Neural progenitor cell (in vitro differentiated cells): ENCODE measurements around the gene DNAJB12. TPM values are rescaled to one million over a fixed set of nuclear protein-coding genes. Genes with fewer than 3 reads are reported as not detected.
A peak's percentile ranks its signal among the peaks of the same experiment; 100 is the strongest.

Source experiments
- DNase-seq: peaks from one replicate; pipeline ENCODE4 v3.0.0-alpha.2; 2016; ENCODE audit warnings: low spot score
- H2AFZ ChIP-seq: fragments of 200-600 bp; sonication (generic); replicated peaks from 2 replicates; pipeline ENCODE4 v1.6.1; 2016; ENCODE audit warnings: antibody characterized with exemption
- H3F3A ChIP-seq: fragments of 200-600 bp; sonication (generic); 2 replicates; pipeline ENCODE4 v1.6.1; 2016; ENCODE audit warnings: antibody characterized with exemption, low read depth
- H3K27ac ChIP-seq: fragments of 200-600 bp; sonication (generic); 2 replicates; pipeline ENCODE4 v1.5.1; 2016; ENCODE audit warnings: mild to moderate bottlenecking
- H3K27me3 ChIP-seq: fragments of 200-600 bp; sonication (generic); 2 replicates; pipeline ENCODE4 v1.6.1; 2016; ENCODE audit warnings: mild to moderate bottlenecking, moderate library complexity
- H3K36me3 ChIP-seq: fragments of 200-600 bp; sonication (generic); 2 replicates; pipeline ENCODE4 v1.5.1; 2016
- H3K4me1 ChIP-seq: fragments of 200-600 bp; sonication (generic); 2 replicates; pipeline ENCODE4 v1.6.1; 2016; ENCODE audit warnings: mixed run types
- H3K4me2 ChIP-seq: fragments of 200-600 bp; sonication (generic); 2 replicates; pipeline ENCODE4 v1.6.1; 2016
- H3K4me3 ChIP-seq: fragments of 200-600 bp; sonication (generic); 2 replicates; pipeline ENCODE4 v1.5.1; 2016
- H3K79me2 ChIP-seq: fragments of 200-600 bp; sonication (generic); 2 replicates; pipeline ENCODE4 v1.6.1; 2016; ENCODE audit warnings: low read depth
- H3K9ac ChIP-seq: fragments of 200-600 bp; sonication (generic); 2 replicates; pipeline ENCODE4 v1.6.1; 2016
- H3K9me3 ChIP-seq: fragments of 200-600 bp; sonication (generic); 2 replicates; pipeline ENCODE4 v1.5.1; 2016; ENCODE audit warnings: low read depth
- H4K20me1 ChIP-seq: fragments of 200-600 bp; sonication (generic); 2 replicates; pipeline ENCODE4 v1.6.1; 2016; ENCODE audit warnings: low read depth
- H3K27ac Mint-ChIP-seq: 3 replicates; pipeline ENCODE4 v1.8.0; 2021; ENCODE audit warnings: mixed read lengths
- H3K27me3 Mint-ChIP-seq: 2 replicates; pipeline ENCODE4 v1.8.0; 2022; ENCODE audit warnings: low read depth, mild to moderate bottlenecking, inconsistent platforms, moderate library complexity, mixed read lengths; ENCODE audit not compliant: insufficient read depth
- H3K36me3 Mint-ChIP-seq: 3 replicates; pipeline ENCODE4 v1.8.0; 2021; ENCODE audit warnings: mixed read lengths
- H3K4me1 Mint-ChIP-seq: 3 replicates; pipeline ENCODE4 v1.8.0; 2021; ENCODE audit warnings: mixed read lengths
- H3K4me3 Mint-ChIP-seq: 3 replicates; pipeline ENCODE4 v1.8.0; 2021; ENCODE audit warnings: mild to moderate bottlenecking, moderate library complexity, mixed read lengths
- H3K9me3 Mint-ChIP-seq: 3 replicates; pipeline ENCODE4 v1.8.0; 2020; ENCODE audit warnings: mixed read lengths
- EZH2 ChIP-seq: fragments of 200-600 bp; sonication (generic); IDR thresholded peaks from 2 replicates; pipeline ENCODE4 v1.6.1; 2017; ENCODE audit warnings: antibody characterized with exemption, mild to moderate bottlenecking, moderate library complexity
- EZH2phosphoT487 ChIP-seq: fragments of 200-600 bp; sonication (generic); IDR thresholded peaks from 2 replicates; pipeline ENCODE4 v1.6.1; 2017; ENCODE audit warnings: antibody characterized with exemption
- total RNA-seq: library from RNA; depleted of rRNA; stranded (reverse); fragments of >200 nt; gene quantifications from 2 replicates; pipeline ENCODE4 v1.2.3, GENCODE V29; 2015; ENCODE audit warnings: low replicate concordance
- TF ChIP-seq, protein P1 (sequence below): fragments of 200-600 bp; sonication (generic); IDR thresholded peaks from 2 replicates; pipeline ENCODE4 v1.5.1; 2017; ENCODE audit warnings: antibody characterized with exemption, mild to moderate bottlenecking

Gene DNAJB12
- total RNA-seq, 1 donor from 2014 or later, result 8.8 TPM

DNA sequence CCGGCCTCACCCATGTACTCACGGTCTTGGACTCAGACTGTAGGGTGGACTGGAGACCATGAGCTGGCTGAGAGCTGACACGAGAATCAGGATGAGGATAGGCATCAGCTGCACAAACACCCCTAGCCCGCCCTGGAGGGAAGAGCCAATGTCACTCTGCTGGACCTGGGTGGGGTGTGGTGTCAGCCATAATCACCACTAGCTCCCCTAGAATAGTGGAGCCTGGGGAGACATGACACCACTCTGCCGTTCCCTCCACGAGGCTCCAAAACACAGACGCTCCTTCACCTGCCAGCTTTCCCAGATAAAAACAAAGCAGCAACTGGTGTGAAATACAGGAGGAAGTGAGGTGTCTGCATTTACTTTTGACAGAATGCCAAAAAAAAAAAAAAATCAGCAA lies 16.5 kb downstream of the DNAJB12 start:
- Histone ChIP-seq H3K4me2 (no peak overlapping the region), H3K4me3 (no peak overlapping the region), H3F3A (peaks cover 28% of the 10 kb centered on the region), H3K27ac (no peak overlapping the region), H3K79me2 (no peaks in the 10 kb centered on the region), H2AFZ (no peak overlapping the region), H3K27me3 (no peaks in the 10 kb centered on the region), H3K36me3 (peaks cover 5% of the 10 kb centered on the region), H3K9ac (no peak overlapping the region), H3K9me3 (no peaks in the 10 kb centered on the region), H3K4me1 (peaks cover 24% of the 10 kb centered on the region), H4K20me1 (no peaks in the 10 kb centered on the region)
- Mint-ChIP-seq H3K27ac (no peak overlapping the region), H3K27me3 (peaks cover 5% of the 10 kb centered on the region), H3K4me3 (no peak overlapping the region), H3K4me1 (peaks cover 42% of the 10 kb centered on the region), H3K36me3 (peaks cover 8% of the 10 kb centered on the region), H3K9me3 (no peaks in the 10 kb centered on the region)
- no peak for DNase-seq
- no peak for TF ChIP-seq EZH2phosphoT487
- TF ChIP-seq, protein P1, sequence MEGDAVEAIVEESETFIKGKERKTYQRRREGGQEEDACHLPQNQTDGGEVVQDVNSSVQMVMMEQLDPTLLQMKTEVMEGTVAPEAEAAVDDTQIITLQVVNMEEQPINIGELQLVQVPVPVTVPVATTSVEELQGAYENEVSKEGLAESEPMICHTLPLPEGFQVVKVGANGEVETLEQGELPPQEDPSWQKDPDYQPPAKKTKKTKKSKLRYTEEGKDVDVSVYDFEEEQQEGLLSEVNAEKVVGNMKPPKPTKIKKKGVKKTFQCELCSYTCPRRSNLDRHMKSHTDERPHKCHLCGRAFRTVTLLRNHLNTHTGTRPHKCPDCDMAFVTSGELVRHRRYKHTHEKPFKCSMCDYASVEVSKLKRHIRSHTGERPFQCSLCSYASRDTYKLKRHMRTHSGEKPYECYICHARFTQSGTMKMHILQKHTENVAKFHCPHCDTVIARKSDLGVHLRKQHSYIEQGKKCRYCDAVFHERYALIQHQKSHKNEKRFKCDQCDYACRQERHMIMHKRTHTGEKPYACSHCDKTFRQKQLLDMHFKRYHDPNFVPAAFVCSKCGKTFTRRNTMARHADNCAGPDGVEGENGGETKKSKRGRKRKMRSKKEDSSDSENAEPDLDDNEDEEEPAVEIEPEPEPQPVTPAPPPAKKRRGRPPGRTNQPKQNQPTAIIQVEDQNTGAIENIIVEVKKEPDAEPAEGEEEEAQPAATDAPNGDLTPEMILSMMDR, result no peak
- TF ChIP-seq EZH2, result no peak

DNA sequence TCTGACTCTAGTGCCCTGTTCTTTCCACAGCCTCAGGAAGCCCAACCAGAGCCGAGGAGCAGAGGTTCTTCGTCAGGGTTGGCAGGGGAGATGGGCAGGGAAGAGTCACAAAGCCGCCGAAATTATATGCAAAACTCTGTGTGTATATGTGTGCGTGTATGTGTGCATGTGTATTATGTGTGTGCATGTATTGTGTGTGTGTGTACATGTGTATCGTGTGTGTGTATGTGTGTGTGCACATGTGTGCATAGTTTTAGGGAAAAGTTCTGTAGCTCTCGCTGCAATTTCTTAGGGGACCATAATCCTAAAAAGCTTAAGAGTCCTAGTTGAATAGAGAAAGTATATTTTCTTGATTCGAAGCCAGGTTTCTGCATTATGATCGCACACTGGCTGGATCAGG lies 17.0 kb downstream of the DNAJB12 start:
- Histone ChIP-seq H3K4me1 (peaks cover 29% of the 10 kb centered on the region), H3K36me3 (peaks cover 5% of the 10 kb centered on the region), H3K4me2 (no peak overlapping the region), H4K20me1 (no peaks in the 10 kb centered on the region), H3K4me3 (no peak overlapping the region), H3K9me3 (no peaks in the 10 kb centered on the region), H3K79me2 (no peaks in the 10 kb centered on the region), H2AFZ (no peak overlapping the region), H3K27ac (no peak overlapping the region), H3K27me3 (no peaks in the 10 kb centered on the region), H3F3A (peaks cover 31% of the 10 kb centered on the region), H3K9ac (no peak overlapping the region)
- peaks cover 7% of the 10 kb centered on the region for H3K36me3 Mint-ChIP-seq
- no peak for DNase-seq
- no peak for TF ChIP-seq EZH2phosphoT487
- TF ChIP-seq EZH2, result no peak
- TF ChIP-seq, protein P1, result no peak
- H3K4me1 Mint-ChIP-seq, result peaks cover 47% of the 10 kb centered on the region
- H3K27me3 Mint-ChIP-seq, result peaks cover 5% of the 10 kb centered on the region
- H3K9me3 Mint-ChIP-seq, result no peaks in the 10 kb centered on the region
- no peak overlapping the region for H3K27ac Mint-ChIP-seq
- H3K4me3 Mint-ChIP-seq, result no peak overlapping the region

GRCh38 chr10:72337039-72337629 lies 17.6 kb downstream of the DNAJB12 start:
- H3K9me3 Mint-ChIP-seq, result no peaks in the 10 kb centered on the region
- peak overlapping the region; percentile 74 for H3K27ac ChIP-seq
- H3K27ac Mint-ChIP-seq, result peak overlapping the region; percentile 10

More at GRCh38 chr10:72337039-72337629, 17.6 kb downstream of the DNAJB12 start:
- DNase-seq, result peak; percentile 84
- H3K27me3 ChIP-seq, result no peaks in the 10 kb centered on the region
- peaks cover 7% of the 10 kb centered on the region for H3K36me3 Mint-ChIP-seq
- no peak overlapping the region for H2AFZ ChIP-seq
- no peaks in the 10 kb centered on the region for H3K79me2 ChIP-seq
- H4K20me1 ChIP-seq, result no peaks in the 10 kb centered on the region
- H3K36me3 ChIP-seq, result peaks cover 5% of the 10 kb centered on the region
- H3K4me3 Mint-ChIP-seq, result peak overlapping the region; percentile 13
- H3K9me3 ChIP-seq, result no peaks in the 10 kb centered on the region
- H3K4me2 ChIP-seq, result peak overlapping the region; percentile 4
- H3K4me1 ChIP-seq, result peaks cover 35% of the 10 kb centered on the region
- no peak overlapping the region for H3K4me3 ChIP-seq
- TF ChIP-seq EZH2phosphoT487, result no peak
- TF ChIP-seq, protein P1, result peak; percentile 98
- peaks cover 37% of the 10 kb centered on the region for H3F3A ChIP-seq
- H3K27me3 Mint-ChIP-seq, result peaks cover 5% of the 10 kb centered on the region
- H3K9ac ChIP-seq, result no peak overlapping the region
- H3K4me1 Mint-ChIP-seq, result peaks cover 53% of the 10 kb centered on the region
